ENCODE data around the gene FTL.
"Not testable (repeated sequence)": the region's sequence is repeated elsewhere in the genome, so short reads cannot be mapped to it uniquely, and the experiment has no call there.

FTL gene

GRCh38 chr19:48965040-48965805 lies at the start of gene FTL:
FTL (plus strand) TSS chr19:48965309; CDS start chr19:48965508, 199 bp downstream.
- peak; percentile 94 for DNase-seq

- no peak for DNase-seq
These were observed 49.4 kb upstream of the FTL start for GRCh38 chr19:48915757-48916156.

- DNase-seq, result no peak
These were observed 47.0 kb upstream of the FTL start for GRCh38 chr19:48918071-48918470.

GRCh38 chr19:48918801-48919247 lies 46.3 kb upstream of the FTL start:
- peak; percentile 34 for DNase-seq

GRCh38 chr19:48919271-48919670 lies 45.8 kb upstream of the FTL start:
- DNase-seq, result not testable (repeated sequence)

GRCh38 chr19:48920949-48921348 lies 44.2 kb upstream of the FTL start:
- DNase-seq, result no peak

- no peak for DNase-seq
These were observed 43.2 kb upstream of the FTL start for GRCh38 chr19:48921721-48922500.

GRCh38 chr19:48922548-48923490 lies 42.3 kb upstream of the FTL start:
- DNase-seq, result no peak

GRCh38 chr19:48925240-48925843 lies 39.8 kb upstream of the FTL start:
- DNase-seq, result no peak

GRCh38 chr19:48925890-48926289 lies 39.2 kb upstream of the FTL start:
- not testable (repeated sequence) for DNase-seq

- no peak for DNase-seq
These were observed 38.2 kb upstream of the FTL start for GRCh38 chr19:48926909-48927308.

GRCh38 chr19:48927692-48928091 lies 37.4 kb upstream of the FTL start:
- DNase-seq, result not testable (repeated sequence)

- DNase-seq, result no peak
These were observed 36.7 kb upstream of the FTL start for GRCh38 chr19:48928164-48929025.

GRCh38 chr19:48933382-48933932 lies 31.7 kb upstream of the FTL start, which contains the start of gene DHDH:
DHDH (plus strand) TSS chr19:48933699; CDS start chr19:48933722, 23 bp downstream.
- DNase-seq, result peak; percentile 93

GRCh38 chr19:48934837-48935236 lies 30.3 kb upstream of the FTL start:
- DNase-seq, result no peak

GRCh38 chr19:48935864-48936263 lies 29.2 kb upstream of the FTL start:
- no peak for DNase-seq

GRCh38 chr19:48938256-48938655 lies 26.9 kb upstream of the FTL start:
- no peak for DNase-seq

GRCh38 chr19:48940902-48941301 lies 24.2 kb upstream of the FTL start:
- no peak for DNase-seq

GRCh38 chr19:48943081-48943480 lies 22.0 kb upstream of the FTL start:
- DNase-seq, result no peak

- DNase-seq, result no peak
These were observed 19.7 kb upstream of the FTL start for GRCh38 chr19:48945415-48945814.

- DNase-seq, result no peak
These were observed 19.3 kb upstream of the FTL start for GRCh38 chr19:48945817-48946216.

All from CD4-positive, alpha-beta T cell treated with Interleukin-21 for 1 hour (primary cell).